ENCODE results near the gene UBTD2.

DNA sequence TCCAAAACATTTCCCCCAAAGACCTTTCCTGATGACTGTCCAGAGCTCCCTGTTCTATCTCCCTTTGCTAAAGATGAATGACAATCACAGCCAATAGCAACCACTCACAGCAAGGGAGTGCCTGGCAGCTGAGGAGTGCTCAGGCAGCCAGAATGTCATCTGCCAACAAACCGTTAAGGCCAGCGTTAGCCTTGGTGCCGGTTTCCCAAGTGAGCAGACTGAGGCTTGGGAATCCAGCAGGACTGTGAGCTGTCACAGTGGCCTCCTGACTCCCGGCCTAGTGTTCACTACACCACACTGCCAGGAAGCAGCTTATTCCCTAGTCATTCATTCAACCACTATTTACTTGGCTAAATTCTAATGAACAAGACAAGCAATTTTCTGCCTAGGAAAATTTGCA is 120.2 kb downstream of the UBTD2 start:
- TF ChIP-seq ZNF565 (CRISPR knock-in tag; conservative IDR thresholded peaks at IDR 0.05; ENCODE audit: low read depth) (no peak), ZNF8 (CRISPR knock-in tag; IDR thresholded peaks at IDR 0.05) (no peak), RARB (CRISPR knock-in tag; IDR thresholded peaks at IDR 0.05) (no peak), SNAI2 (CRISPR knock-in tag; IDR thresholded peaks at IDR 0.05) (no peak), CSDC2 (CRISPR knock-in tag; IDR thresholded peaks at IDR 0.05) (no peak), PPARA (CRISPR knock-in tag; IDR thresholded peaks at IDR 0.05; ENCODE audit: borderline replicate concordance) (no peak), ZFP30 (CRISPR knock-in tag; IDR thresholded peaks at IDR 0.05) (no peak), GLIS3 (CRISPR knock-in tag; IDR thresholded peaks at IDR 0.05) (no peak), TOX (CRISPR knock-in tag; IDR thresholded peaks at IDR 0.05; ENCODE audit: borderline replicate concordance) (no peak), ARNTL (CRISPR knock-in tag; IDR thresholded peaks at IDR 0.05; ENCODE audit: borderline replicate concordance, low read depth) (no peak), ZNF70 (CRISPR knock-in tag; IDR thresholded peaks at IDR 0.05) (no peak), ZFP3 (CRISPR knock-in tag; IDR thresholded peaks at IDR 0.05) (no peak), ESRRG (CRISPR knock-in tag; IDR thresholded peaks at IDR 0.05) (no peak)
- TF ChIP-seq, protein P1, sequence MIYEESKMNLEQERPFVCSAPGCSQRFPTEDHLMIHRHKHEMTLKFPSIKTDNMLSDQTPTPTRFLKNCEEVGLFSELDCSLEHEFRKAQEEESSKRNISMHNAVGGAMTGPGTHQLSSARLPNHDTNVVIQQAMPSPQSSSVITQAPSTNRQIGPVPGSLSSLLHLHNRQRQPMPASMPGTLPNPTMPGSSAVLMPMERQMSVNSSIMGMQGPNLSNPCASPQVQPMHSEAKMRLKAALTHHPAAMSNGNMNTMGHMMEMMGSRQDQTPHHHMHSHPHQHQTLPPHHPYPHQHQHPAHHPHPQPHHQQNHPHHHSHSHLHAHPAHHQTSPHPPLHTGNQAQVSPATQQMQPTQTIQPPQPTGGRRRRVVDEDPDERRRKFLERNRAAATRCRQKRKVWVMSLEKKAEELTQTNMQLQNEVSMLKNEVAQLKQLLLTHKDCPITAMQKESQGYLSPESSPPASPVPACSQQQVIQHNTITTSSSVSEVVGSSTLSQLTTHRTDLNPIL (CRISPR knock-in tag; IDR thresholded peaks at IDR 0.05; ENCODE audit: low read depth): no peak
